ENCODE measurements around the gene ZCCHC14.

- TF ChIP-seq RBBP5 (conservative IDR thresholded peaks at IDR 0.05) (no peak), CTCF (IDR thresholded peaks at IDR 0.05 in 2 of 3, conservative IDR thresholded peaks at IDR 0.05 in 1 of 3; ENCODE audit: control insufficient read depth in 2 of 3, extremely low read depth in 1 of 3, insufficient read depth in 1 of 3, low read depth in 3 of 3, low read length in 3 of 3) (no peak), ZBTB11 (CRISPR knock-in tag; IDR thresholded peaks at IDR 0.05) (no peak), FOXM1 (IDR thresholded peaks at IDR 0.05; ENCODE audit: low read depth, low read length) (no peak)
Observed at GRCh38 chr16:87525352-87525751, 32.5 kb upstream of the ZCCHC14 start.
